Stomach (tissue), 9 donors: ENCODE results near the gene TMEM119. TPM values are rescaled to one million over a fixed set of nuclear protein-coding genes. Genes with fewer than 3 reads are reported as not detected.

ENCODE experiments used
- DNase-seq, 2 donors: peaks; one replicate each; pipeline versions ENCODE4 v3.0.0 to v3.0.0-alpha.2; 2013 to 2019
- H3K27ac ChIP-seq, 5 donors: fragments of 200-600 bp in 4 of 5; sonication (generic) in 4 of 5; one replicate each; pipeline ENCODE4 v1.5.1; 2013 to 2019; ENCODE audit warnings: mild to moderate bottlenecking in 1 of 5, moderate library complexity in 1 of 5
- H3K27me3 ChIP-seq, 3 donors: fragments of 200-600 bp; sonication (generic); one replicate each; pipeline ENCODE4 v1.5.1; 2017 to 2019; ENCODE audit warnings: mixed run types in 1 of 3
- H3K36me3 ChIP-seq, 4 donors: fragments of 200-600 bp; sonication (generic); 1 replicate in 3 of 4; 2 replicates in 1 of 4; pipeline ENCODE4 v1.5.1; 2016 to 2019
- H3K4me1 ChIP-seq, 4 donors: fragments of 200-600 bp; sonication (generic); one replicate each; pipeline ENCODE4 v1.5.1; 2016 to 2019
- H3K4me3 ChIP-seq, 4 donors: fragments of 200-600 bp; sonication (generic) in 3 of 4; one replicate each; pipeline ENCODE4 v1.5.1; 2016 to 2019; ENCODE audit warnings: mild to moderate bottlenecking in 1 of 4
- H3K9me3 ChIP-seq, 4 donors: fragments of 200-600 bp; sonication (generic); one replicate each; pipeline ENCODE4 v1.5.1; 2016 to 2019
- CTCF ChIP-seq, 7 experiments: fragments of 450-650 bp in 4 of 7; fragments of 200-600 bp in 3 of 7; sonication (generic) in 3 of 7; IDR thresholded peaks; one replicate each; pipeline ENCODE4 v1.5.1; 2016 to 2019; ENCODE audit warnings: antibody characterized with exemption in 7 of 7, control low read depth in 2 of 7, mild to moderate bottlenecking in 1 of 7
- EP300 ChIP-seq: sonication (generic); formaldehyde crosslinking; IDR thresholded peaks from one replicate; pipeline ENCODE4 v1.6.1; 2017; ENCODE audit warnings: antibody characterized with exemption
- POLR2A ChIP-seq, 4 donors: fragments of 450-650 bp; IDR thresholded peaks; one replicate each; pipeline ENCODE4 v1.6.1; 2016; ENCODE audit warnings: antibody characterized with exemption in 4 of 4, control low read depth in 2 of 4, mild to moderate bottlenecking in 1 of 4, moderate library complexity in 1 of 4
- POLR2AphosphoS5 ChIP-seq, 3 donors: sonication (generic); formaldehyde crosslinking; IDR thresholded peaks; one replicate each; pipeline ENCODE4 v1.6.1; 2016; ENCODE audit warnings: antibody characterized with exemption in 3 of 3
- WGBS, 5 donors: extraction: QIAGEN DNeasy Blood & Tissue Kit in 3 of 5; methylation state at CpG; one replicate each; pipeline versions ENCODE4 v1.1.5 to v1.1.7; 2013 to 2018; 5-methylcytosine and 5-hydroxymethylcytosine counted together
- intact Hi-C: fragments of 100-400 bp; cut with DNase I; formaldehyde crosslinking; loops from one replicate; pipeline ENCODE4 v1.15.1; 2023; ENCODE audit warnings: low total_unique reads
- polyA plus RNA-seq, 3 donors: library from polyadenylated mRNA; stranded (reverse); fragments of 200-250 nt; gene quantifications; one replicate each; pipeline ENCODE4 v1.2.3, GENCODE V29; 2013
- total RNA-seq, 5 donors: library from RNA; depleted of rRNA; stranded (reverse); fragments of >200 nt; gene quantifications; one replicate each; pipeline versions ENCODE4 v1.1.0 to v1.2.3, GENCODE V29; 2014 to 2016
- donor health status: healthy with polysubstance abuse.
- donor health status: Bipolar disorder and iron deficiency.
- donor health status: healthy.

TMEM119 gene
- total and polyA plus RNA-seq, 8 donors, result 0.45 to 17.1 (median 11.2) TPM; not detected in 1

GRCh38 chr12:108596854-108597558 lies 878 bp downstream of the TMEM119 start:
- H3K4me1 ChIP-seq, result no peaks in the 10 kb centered on the region
- peak overlapping the region; percentile 28 to 36 (median 32) for H3K4me3 ChIP-seq
- intact Hi-C loops, result no loop called here
- no peaks in the 10 kb centered on the region for H3K9me3 ChIP-seq
- H3K27me3 ChIP-seq, result peaks cover 0 to 5% (median 0%) of the 10 kb centered on the region in 3 donors
- DNase-seq, result no peak
- WGBS, 5 donors, result 49 to 62% (median 55%) methylated on average over 3 to 10 of the region's 10 CpGs
- no peaks in the 10 kb centered on the region for H3K36me3 ChIP-seq
- TF ChIP-seq POLR2A (IDR thresholded peaks at IDR 0.05) (no peak), POLR2AphosphoS5 (IDR thresholded peaks at IDR 0.05) (no peak), CTCF (IDR thresholded peaks at IDR 0.05) (no peak), EP300 (no peak)
- H3K27ac ChIP-seq, result peak overlapping the region in 3 of 5 donors; percentile 53 to 65 (median 54)

- Histone ChIP-seq H3K36me3 (no peaks in the 10 kb centered on the region), H3K4me1 (no peaks in the 10 kb centered on the region), H3K4me3 (peak overlapping the region; percentile 6 to 34 (median 18)), H3K9me3 (no peaks in the 10 kb centered on the region), H3K27me3 (peaks cover 0 to 5% (median 0%) of the 10 kb centered on the region in 3 donors), H3K27ac (peak overlapping the region in 4 of 5 donors; percentile 4 to 65 (median 22))
- intact Hi-C loops, result no loop called here
- TF ChIP-seq POLR2A (IDR thresholded peaks at IDR 0.05) (no peak), CTCF (IDR thresholded peaks at IDR 0.05) (no peak), EP300 (no peak), POLR2AphosphoS5 (IDR thresholded peaks at IDR 0.05) (no peak)
- DNase-seq, result no peak
- WGBS, 5 donors, result 71 to 75% (median 73%) methylated on average over 16 to 17 of the region's 17 CpGs
These were observed 1.9 kb downstream of the TMEM119 start for GRCh38 chr12:108595711-108596647.

- peaks cover 0 to 5% (median 0%) of the 10 kb centered on the region in 3 donors for H3K27me3 ChIP-seq
- no peak overlapping the region for H3K27ac ChIP-seq
- DNase-seq, result no peak
- no peak overlapping the region for H3K4me3 ChIP-seq
- TF ChIP-seq POLR2A (IDR thresholded peaks at IDR 0.05), result no peak
- no peak for TF ChIP-seq POLR2AphosphoS5 (IDR thresholded peaks at IDR 0.05)
- no peak for TF ChIP-seq EP300
- no peak for TF ChIP-seq CTCF (IDR thresholded peaks at IDR 0.05)
- no peaks in the 10 kb centered on the region for H3K4me1 ChIP-seq
- H3K36me3 ChIP-seq, result no peaks in the 10 kb centered on the region
- 87 to 96% (median 94%) methylated on average over 7 of the region's 7 CpGs for WGBS, 5 donors
- no peaks in the 10 kb centered on the region for H3K9me3 ChIP-seq
- intact Hi-C loops, result no loop called here
These were observed 2.7 kb downstream of the TMEM119 start for GRCh38 chr12:108594960-108595710.
